Hepatocyte (in vitro differentiated cells): ENCODE data around the gene IL20RB. TPM values are rescaled to one million over a fixed set of nuclear protein-coding genes. Genes with fewer than 3 reads are reported as not detected.

Source experiments
- DNase-seq: peaks from one replicate; pipeline ENCODE4 v3.0.0-alpha.2; 2016; ENCODE audit warnings: low spot score
- H2AFZ ChIP-seq: fragments of 200-600 bp; sonication (generic); 2 replicates; pipeline ENCODE4 v1.6.0; 2016; ENCODE audit warnings: antibody characterized with exemption, mild to moderate bottlenecking
- H3K27ac ChIP-seq: fragments of 200-600 bp; sonication (generic); 2 replicates; pipeline ENCODE4 v1.5.1; 2016; ENCODE audit warnings: mild to moderate bottlenecking
- H3K27me3 ChIP-seq: fragments of 200-600 bp; sonication (generic); 2 replicates; pipeline ENCODE4 v1.6.1; 2016
- H3K36me3 ChIP-seq: fragments of 200-600 bp; sonication (generic); replicated peaks from 2 replicates; pipeline ENCODE4 v1.5.1; 2016; ENCODE audit warnings: low read depth; ENCODE audit not compliant: insufficient read depth
- H3K4me1 ChIP-seq: fragments of 200-600 bp; sonication (generic); 2 replicates; pipeline ENCODE4 v1.5.1; 2016; ENCODE audit warnings: mild to moderate bottlenecking, moderate library complexity; ENCODE audit not compliant: insufficient read depth
- H3K4me2 ChIP-seq: fragments of 200-600 bp; sonication (generic); 2 replicates; pipeline ENCODE4 v1.6.0; 2016
- H3K4me3 ChIP-seq: fragments of 200-600 bp; sonication (generic); 2 replicates; pipeline ENCODE4 v1.5.1; 2016; ENCODE audit warnings: mild to moderate bottlenecking
- H3K79me2 ChIP-seq: fragments of 200-600 bp; sonication (generic); 2 replicates; pipeline ENCODE4 v1.6.0; 2017; ENCODE audit warnings: mild to moderate bottlenecking
- H3K9me2 ChIP-seq: fragments of 200-600 bp; sonication (generic); replicated peaks from 2 replicates; pipeline ENCODE4 v1.6.0; 2017; ENCODE audit warnings: mild to moderate bottlenecking; ENCODE audit not compliant: insufficient read depth
- H3K9me3 ChIP-seq: fragments of 200-600 bp; sonication (generic); 2 replicates; pipeline ENCODE4 v1.5.1; 2016; ENCODE audit warnings: low read depth, mild to moderate bottlenecking
- H4K20me1 ChIP-seq: fragments of 200-600 bp; sonication (generic); 2 replicates; pipeline ENCODE4 v1.6.0; 2016; ENCODE audit warnings: mild to moderate bottlenecking; ENCODE audit not compliant: insufficient read depth, poor library complexity, severe bottlenecking
- EZH2 ChIP-seq: fragments of 200-600 bp; sonication (generic); IDR thresholded peaks from 2 replicates; pipeline ENCODE4 v1.6.1; 2016; ENCODE audit warnings: antibody characterized with exemption, mild to moderate bottlenecking, borderline replicate concordance
- EZH2phosphoT487 ChIP-seq: fragments of 200-600 bp; sonication (generic); IDR thresholded peaks from one replicate; pipeline ENCODE4 v1.6.1; 2018; ENCODE audit warnings: antibody characterized with exemption, mild to moderate bottlenecking, low read depth, moderate library complexity; ENCODE audit not compliant: unreplicated experiment, severe bottlenecking
- WGBS: methylation state at CpG from one replicate; pipeline ENCODE4 v1.1.6; 2016; ENCODE audit warnings: low lambda C conversion rate; ENCODE audit errors: missing lambda C conversion rate; 5-methylcytosine and 5-hydroxymethylcytosine counted together
- polyA plus RNA-seq: library from polyadenylated mRNA; unstranded; fragments of >200 nt; fragmentation: Nextera tagmentation; extraction: Ambion mirVana; gene quantifications from 2 replicates; pipeline ENCODE4 v1.2.1, GENCODE V29; 2016
- total RNA-seq: library from RNA; depleted of rRNA; stranded (reverse); fragments of >200 nt; gene quantifications from 2 replicates; pipeline ENCODE4 v1.2.3, GENCODE V29; 2014
- TF ChIP-seq, protein P1 (sequence below): fragments of 200-600 bp; sonication (generic); IDR thresholded peaks from 2 replicates; pipeline ENCODE4 v1.5.1; 2016; ENCODE audit warnings: antibody characterized with exemption, mild to moderate bottlenecking; ENCODE audit not compliant: poor library complexity

Gene IL20RB
- total and polyA plus RNA-seq, 2 experiments from 2014 or later = 0.50 to 0.59 TPM

DNA sequence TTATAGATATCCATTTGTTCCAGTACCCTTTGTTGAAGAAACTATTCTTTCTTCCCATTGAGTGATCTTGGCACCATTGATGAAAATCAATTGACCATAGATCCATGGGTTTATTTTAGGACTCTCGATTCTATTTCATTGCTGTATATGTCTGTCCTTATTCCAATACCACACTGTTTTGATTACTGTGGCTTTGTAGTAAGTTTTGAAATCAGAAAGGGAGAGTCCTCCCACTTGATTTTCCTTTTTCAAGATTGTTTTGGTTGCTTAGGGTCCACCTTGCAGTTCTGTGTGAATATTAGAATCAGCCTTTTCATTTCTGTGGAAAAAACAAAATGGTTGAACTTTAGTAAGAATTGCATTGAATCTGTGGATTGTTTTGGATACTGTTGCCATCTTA is 20.6 kb upstream of the IL20RB start:
- H3K79me2 ChIP-seq = peaks cover 62% of the 10 kb centered on the region
- TF ChIP-seq EZH2 (no peak), EZH2phosphoT487 (no peak)
- TF ChIP-seq, protein P1, sequence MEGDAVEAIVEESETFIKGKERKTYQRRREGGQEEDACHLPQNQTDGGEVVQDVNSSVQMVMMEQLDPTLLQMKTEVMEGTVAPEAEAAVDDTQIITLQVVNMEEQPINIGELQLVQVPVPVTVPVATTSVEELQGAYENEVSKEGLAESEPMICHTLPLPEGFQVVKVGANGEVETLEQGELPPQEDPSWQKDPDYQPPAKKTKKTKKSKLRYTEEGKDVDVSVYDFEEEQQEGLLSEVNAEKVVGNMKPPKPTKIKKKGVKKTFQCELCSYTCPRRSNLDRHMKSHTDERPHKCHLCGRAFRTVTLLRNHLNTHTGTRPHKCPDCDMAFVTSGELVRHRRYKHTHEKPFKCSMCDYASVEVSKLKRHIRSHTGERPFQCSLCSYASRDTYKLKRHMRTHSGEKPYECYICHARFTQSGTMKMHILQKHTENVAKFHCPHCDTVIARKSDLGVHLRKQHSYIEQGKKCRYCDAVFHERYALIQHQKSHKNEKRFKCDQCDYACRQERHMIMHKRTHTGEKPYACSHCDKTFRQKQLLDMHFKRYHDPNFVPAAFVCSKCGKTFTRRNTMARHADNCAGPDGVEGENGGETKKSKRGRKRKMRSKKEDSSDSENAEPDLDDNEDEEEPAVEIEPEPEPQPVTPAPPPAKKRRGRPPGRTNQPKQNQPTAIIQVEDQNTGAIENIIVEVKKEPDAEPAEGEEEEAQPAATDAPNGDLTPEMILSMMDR = no peak

DNA sequence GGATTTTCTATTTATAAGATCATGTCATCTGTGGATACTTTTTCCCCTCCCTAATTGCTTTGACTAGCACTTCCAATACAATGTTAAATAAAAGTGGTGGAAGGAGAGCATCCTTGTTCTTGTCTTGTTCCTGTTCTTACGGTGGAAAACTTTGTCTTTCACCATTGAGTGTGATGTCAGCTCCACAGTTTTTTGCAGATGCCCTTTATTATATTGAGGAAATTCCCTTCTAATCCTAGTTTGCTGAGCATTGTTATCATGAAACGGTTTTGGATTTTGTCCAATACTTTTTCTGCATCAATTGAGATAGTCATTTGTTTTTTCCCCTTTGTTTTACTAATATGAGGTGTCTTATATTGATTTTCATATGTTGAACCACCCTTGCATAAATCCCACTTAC is 19.9 kb upstream of the IL20RB start:
- H3K27me3 ChIP-seq = no peaks in the 10 kb centered on the region
- TF ChIP-seq EZH2 (no peak), EZH2phosphoT487 (no peak)
- TF ChIP-seq, protein P1 = no peak
- H3K4me2 ChIP-seq = no peak overlapping the region
- no peak overlapping the region for H2AFZ ChIP-seq
- peaks cover 69% of the 10 kb centered on the region for H3K79me2 ChIP-seq
- no peak for DNase-seq
- H4K20me1 ChIP-seq = no peaks in the 10 kb centered on the region
- H3K27ac ChIP-seq = no peak overlapping the region
- H3K9me3 ChIP-seq = peaks cover 4% of the 10 kb centered on the region
- H3K36me3 ChIP-seq = no peaks in the 10 kb centered on the region
- no peaks in the 10 kb centered on the region for H3K4me1 ChIP-seq
- no peaks in the 10 kb centered on the region for H3K9me2 ChIP-seq
- WGBS = 81% methylated on average over 2 of the region's 2 CpGs
- H3K4me3 ChIP-seq = no peak overlapping the region

More for the DNA sequence above, 20.6 kb upstream of the IL20RB start:
- Histone ChIP-seq H4K20me1 (no peaks in the 10 kb centered on the region), H3K36me3 (no peaks in the 10 kb centered on the region), H3K27me3 (no peaks in the 10 kb centered on the region), H2AFZ (no peak overlapping the region), H3K9me3 (peaks cover 4% of the 10 kb centered on the region), H3K4me3 (no peak overlapping the region), H3K27ac (no peak overlapping the region), H3K4me2 (no peak overlapping the region), H3K4me1 (no peaks in the 10 kb centered on the region), H3K9me2 (no peaks in the 10 kb centered on the region)
- 97% methylated on average over 1 of the region's 1 CpG for WGBS
- DNase-seq = no peak

DNA sequence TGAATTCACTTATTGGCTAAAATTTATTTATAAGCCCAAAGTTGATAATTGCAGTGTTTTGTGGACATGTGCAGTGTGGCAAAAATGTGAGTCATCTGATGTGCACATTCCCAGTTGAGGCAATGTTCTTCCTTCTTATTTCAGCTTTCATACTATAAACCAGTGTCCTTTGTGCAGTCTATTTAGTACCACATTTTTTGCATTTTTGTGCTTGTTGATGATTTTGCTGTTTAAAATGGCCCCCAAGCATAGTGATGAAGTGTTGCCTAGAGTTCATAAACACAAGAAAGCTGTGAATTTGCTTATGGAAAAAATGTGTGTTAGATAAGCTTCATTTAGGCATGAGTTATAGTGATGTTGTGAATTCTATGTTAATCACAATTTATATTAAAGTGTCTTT is 19.4 kb upstream of the IL20RB start:
- no peak overlapping the region for H3K27ac ChIP-seq
- H3K4me2 ChIP-seq = no peak overlapping the region
- peaks cover 69% of the 10 kb centered on the region for H3K79me2 ChIP-seq

More for the DNA sequence above, 19.4 kb upstream of the IL20RB start:
- Histone ChIP-seq H3K27me3 (no peaks in the 10 kb centered on the region), H3K4me3 (no peak overlapping the region), H3K9me3 (peaks cover 4% of the 10 kb centered on the region), H3K9me2 (no peaks in the 10 kb centered on the region), H3K36me3 (no peaks in the 10 kb centered on the region), H2AFZ (no peak overlapping the region), H4K20me1 (no peaks in the 10 kb centered on the region), H3K4me1 (no peaks in the 10 kb centered on the region)
- DNase-seq = no peak
- TF ChIP-seq EZH2phosphoT487 = no peak
- TF ChIP-seq, protein P1 = no peak
